Neural cell (in vitro differentiated cells): ENCODE data around the gene INF2.

Source experiments
- CTCF ChIP-seq: fragments of 450-650 bp; IDR thresholded peaks from 2 replicates; pipeline ENCODE4 v1.5.1; 2014; ENCODE audit warnings: antibody characterized with exemption, mild to moderate bottlenecking, moderate library complexity; ENCODE audit not compliant: poor library complexity, severe bottlenecking
- EP300 ChIP-seq: fragments of 450-650 bp; conservative IDR thresholded peaks from 2 replicates; pipeline ENCODE4 v1.6.1; 2014; ENCODE audit warnings: antibody characterized with exemption, mild to moderate bottlenecking, moderate library complexity; ENCODE audit not compliant: poor library complexity, severe bottlenecking
- EZH2 ChIP-seq: fragments of 200-600, 300-800 bp; shearing (Covaris generic), sonication (generic); IDR thresholded peaks from 2 replicates; pipeline ENCODE4 v1.6.1; 2014; ENCODE audit warnings: antibody characterized with exemption, low read length, borderline replicate concordance, mild to moderate bottlenecking; ENCODE audit not compliant: insufficient read depth, poor library complexity, severe bottlenecking
- MXI1 ChIP-seq: fragments of 450-650 bp; conservative IDR thresholded peaks from 2 replicates; pipeline ENCODE4 v1.6.1; 2014; ENCODE audit warnings: antibody characterized with exemption, mild to moderate bottlenecking; ENCODE audit not compliant: poor library complexity, severe bottlenecking
- POLR2AphosphoS5 ChIP-seq: IDR thresholded peaks from 2 replicates; pipeline ENCODE4 v1.6.1; 2012
- RAD21 ChIP-seq: fragments of 450-650 bp; conservative IDR thresholded peaks from 2 replicates; pipeline ENCODE4 v1.6.1; 2014; ENCODE audit warnings: antibody characterized with exemption, mild to moderate bottlenecking, moderate library complexity
- REST ChIP-seq: IDR thresholded peaks from 2 replicates; pipeline ENCODE4 v1.6.1; 2012; ENCODE audit warnings: borderline replicate concordance
- SMC3 ChIP-seq: fragments of 450-650 bp; conservative IDR thresholded peaks from 2 replicates; pipeline ENCODE4 v1.6.1; 2014; ENCODE audit warnings: antibody characterized with exemption, mild to moderate bottlenecking, moderate library complexity; ENCODE audit not compliant: poor library complexity
- TAF1 ChIP-seq: IDR thresholded peaks from 2 replicates; pipeline ENCODE4 v1.6.1; 2012; ENCODE audit warnings: low read depth

GRCh38 chr14:104665657-104666522 lies 23.5 kb upstream of the INF2 start:
- TF ChIP-seq EZH2 = no peak
- no peak for TF ChIP-seq POLR2AphosphoS5
- TF ChIP-seq CTCF = no peak
- TF ChIP-seq RAD21 = no peak
- TF ChIP-seq EP300 = no peak
- TF ChIP-seq TAF1 = no peak
- TF ChIP-seq MXI1 = no peak
- no peak for TF ChIP-seq SMC3
- TF ChIP-seq REST = no peak
